ENCODE measurements around the gene BBS1.

The BBS1 gene

DNA sequence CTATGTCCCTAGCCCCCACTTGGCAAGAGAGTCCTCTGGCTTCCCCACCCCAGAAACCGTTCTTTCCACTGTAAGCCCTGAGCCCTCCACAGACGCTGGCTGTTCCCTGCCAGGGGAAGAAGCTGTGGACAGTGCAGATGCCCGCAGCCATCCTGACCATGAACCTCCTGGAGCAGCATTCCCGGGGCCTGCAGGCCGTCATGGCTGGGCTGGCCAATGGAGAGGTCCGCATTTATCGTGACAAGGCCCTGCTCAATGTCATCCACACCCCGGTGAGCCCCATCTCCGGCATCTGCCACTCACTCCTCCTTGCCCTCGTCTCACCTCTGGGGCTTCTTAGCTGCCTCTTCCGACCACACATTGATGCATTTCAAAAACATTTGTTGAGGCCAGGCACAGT, 13.2 kb downstream of the BBS1 start:
- TF ChIP-seq EZH2phosphoT487 (IDR thresholded peaks at IDR 0.05; ENCODE audit: borderline replicate concordance) (no peak), CTCF (conservative IDR thresholded peaks at IDR 0.05; ENCODE audit: low read length) (no peak)
- Histone ChIP-seq H3K9ac (ENCODE audit: low read depth, low read length, poor library complexity, severe bottlenecking) (no peak overlapping the region), H2AFZ (ENCODE audit: low read length) (no peak overlapping the region), H3K9me3 (ENCODE audit: insufficient read depth, low read depth, low read length) (no peaks in the 10 kb centered on the region), H4K20me1 (ENCODE audit: insufficient read depth, low read length, poor library complexity, severe bottlenecking) (no peaks in the 10 kb centered on the region), H3K36me3 (ENCODE audit: insufficient read depth, low read length) (no peaks in the 10 kb centered on the region), H3K9me2 (replicated peaks; ENCODE audit: low read depth, low read length) (no peaks in the 10 kb centered on the region), H3F3A (ENCODE audit: low read depth) (no peaks in the 10 kb centered on the region), H3K4me1 (ENCODE audit: insufficient read depth, low read length, poor library complexity, severe bottlenecking) (no peaks in the 10 kb centered on the region), H3K27me3 (ENCODE audit: insufficient read depth, low read length, poor library complexity, severe bottlenecking) (no peaks in the 10 kb centered on the region), H3K4me3 (ENCODE audit: low read length, poor library complexity, severe bottlenecking) (no peak overlapping the region), H3K79me2 (ENCODE audit: insufficient read depth, low read length) (no peaks in the 10 kb centered on the region), H3K4me2 (ENCODE audit: low read depth, low read length, poor library complexity, severe bottlenecking) (no peak overlapping the region)

DNA sequence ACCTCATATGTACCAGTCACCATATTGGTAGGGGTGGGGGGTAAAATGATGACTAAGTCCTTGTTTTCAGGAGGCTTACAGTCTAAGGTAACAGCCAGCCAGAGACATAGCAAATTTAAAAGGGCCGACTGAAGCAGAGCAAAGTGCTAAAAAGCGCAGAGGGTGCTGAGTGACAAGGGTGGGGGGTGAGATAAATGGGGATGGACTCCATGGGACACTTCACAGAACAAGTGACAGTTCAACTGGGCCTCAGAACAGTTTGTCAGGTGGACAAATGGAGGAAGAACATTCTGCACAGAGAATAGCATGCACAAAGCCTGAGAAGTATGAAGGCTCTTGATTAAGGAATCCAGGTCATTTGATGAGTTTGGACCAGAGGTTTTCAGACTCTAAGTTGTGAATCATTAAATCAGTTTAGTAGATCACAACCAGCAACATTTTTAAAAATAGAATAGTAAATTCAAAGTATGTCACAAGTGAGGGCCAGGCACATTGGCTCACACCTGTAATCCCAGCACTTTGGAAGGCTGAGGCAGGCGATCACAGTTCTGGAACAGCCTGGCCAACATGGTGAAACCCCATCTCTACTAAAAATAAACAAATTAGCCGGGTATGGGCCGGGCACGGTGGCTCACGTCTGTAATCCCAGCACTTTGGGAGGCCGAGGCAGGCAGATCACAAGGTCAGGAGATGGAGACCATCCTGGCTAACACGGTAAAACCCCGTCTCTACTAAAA, 14.0 kb downstream of the BBS1 start:
- Histone ChIP-seq H4K20me1 (ENCODE audit: insufficient read depth, low read length, poor library complexity, severe bottlenecking) (no peaks in the 10 kb centered on the region), H3K79me2 (ENCODE audit: insufficient read depth, low read length) (no peaks in the 10 kb centered on the region), H2AFZ (ENCODE audit: low read length) (no peak overlapping the region), H3K4me1 (ENCODE audit: insufficient read depth, low read length, poor library complexity, severe bottlenecking) (no peaks in the 10 kb centered on the region), H3K27me3 (ENCODE audit: insufficient read depth, low read length, poor library complexity, severe bottlenecking) (no peaks in the 10 kb centered on the region), H3K4me3 (ENCODE audit: low read length, poor library complexity, severe bottlenecking) (no peak overlapping the region), H3K9me3 (ENCODE audit: insufficient read depth, low read depth, low read length) (no peaks in the 10 kb centered on the region), H3K36me3 (ENCODE audit: insufficient read depth, low read length) (no peaks in the 10 kb centered on the region), H3K4me2 (ENCODE audit: low read depth, low read length, poor library complexity, severe bottlenecking) (no peak overlapping the region), H3F3A (ENCODE audit: low read depth) (no peaks in the 10 kb centered on the region), H3K9me2 (replicated peaks; ENCODE audit: low read depth, low read length) (no peaks in the 10 kb centered on the region), H3K9ac (ENCODE audit: low read depth, low read length, poor library complexity, severe bottlenecking) (no peak overlapping the region)
- TF ChIP-seq EZH2phosphoT487 (IDR thresholded peaks at IDR 0.05; ENCODE audit: borderline replicate concordance): no peak
- TF ChIP-seq CTCF (conservative IDR thresholded peaks at IDR 0.05; ENCODE audit: low read length): no peak

DNA sequence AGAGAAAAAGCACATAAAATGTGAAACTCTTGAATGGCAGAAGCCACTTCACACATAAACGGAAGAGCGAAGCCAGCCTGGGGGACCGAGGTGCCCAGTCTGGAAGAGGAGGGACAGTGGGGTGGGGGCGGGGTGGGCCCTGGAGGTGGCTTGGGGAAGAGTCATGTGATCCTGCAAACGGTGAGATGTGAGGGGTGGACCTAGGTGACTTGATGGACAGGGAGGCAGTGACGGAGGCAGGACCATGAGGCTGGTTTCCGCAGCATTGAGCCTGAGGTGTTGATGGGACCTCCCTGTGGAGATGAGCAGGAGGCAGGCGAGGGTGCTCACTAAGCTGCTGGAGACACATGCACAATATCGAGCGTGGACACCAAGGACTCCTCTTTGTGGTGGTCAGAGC, 18.6 kb downstream of the BBS1 start:
- Histone ChIP-seq H3K4me1 (ENCODE audit: insufficient read depth, low read length, poor library complexity, severe bottlenecking) (no peaks in the 10 kb centered on the region), H3K9me3 (ENCODE audit: insufficient read depth, low read depth, low read length) (no peaks in the 10 kb centered on the region), H3K9ac (ENCODE audit: low read depth, low read length, poor library complexity, severe bottlenecking) (no peak overlapping the region), H3K4me2 (ENCODE audit: low read depth, low read length, poor library complexity, severe bottlenecking) (no peak overlapping the region), H3K4me3 (ENCODE audit: low read length, poor library complexity, severe bottlenecking) (no peak overlapping the region), H3K9me2 (replicated peaks; ENCODE audit: low read depth, low read length) (no peaks in the 10 kb centered on the region), H4K20me1 (ENCODE audit: insufficient read depth, low read length, poor library complexity, severe bottlenecking) (no peaks in the 10 kb centered on the region), H2AFZ (ENCODE audit: low read length) (no peak overlapping the region), H3K27me3 (ENCODE audit: insufficient read depth, low read length, poor library complexity, severe bottlenecking) (no peaks in the 10 kb centered on the region), H3F3A (ENCODE audit: low read depth) (no peaks in the 10 kb centered on the region), H3K79me2 (ENCODE audit: insufficient read depth, low read length) (no peaks in the 10 kb centered on the region), H3K36me3 (ENCODE audit: insufficient read depth, low read length) (no peaks in the 10 kb centered on the region)
- TF ChIP-seq CTCF (conservative IDR thresholded peaks at IDR 0.05; ENCODE audit: low read length) (no peak), EZH2phosphoT487 (IDR thresholded peaks at IDR 0.05; ENCODE audit: borderline replicate concordance) (no peak)
